Tibial nerve (tissue), 4 donors: ENCODE data around the gene BLTP1.

Experiments
- CTCF ChIP-seq, 5 experiments: fragments of 200-600 bp in 3 of 5; fragments of 450-650 bp in 2 of 5; sonication (generic) in 3 of 5; IDR thresholded peaks; one replicate each; pipeline ENCODE4 v1.5.1; 2016 to 2019; ENCODE audit warnings: antibody characterized with exemption in 5 of 5, mild to moderate bottlenecking in 3 of 5, moderate library complexity in 2 of 5
- EP300 ChIP-seq, 2 donors: sonication (generic); formaldehyde crosslinking; IDR thresholded peaks; one replicate each; pipeline ENCODE4 v1.6.1; 2017; ENCODE audit warnings: antibody characterized with exemption in 2 of 2, mild to moderate bottlenecking in 1 of 2
- POLR2A ChIP-seq, 2 donors: fragments of 450-650 bp; IDR thresholded peaks; one replicate each; pipeline ENCODE4 v1.6.1; 2017; ENCODE audit warnings: antibody characterized with exemption in 2 of 2, mild to moderate bottlenecking in 2 of 2, moderate library complexity in 2 of 2

GRCh38 chr4:122150931-122151330, 1.2 kb upstream of the BLTP1 start:
- no peak for TF ChIP-seq CTCF (IDR thresholded peaks at IDR 0.05)
- no peak for TF ChIP-seq POLR2A (IDR thresholded peaks at IDR 0.05)
- no peak for TF ChIP-seq EP300 (IDR thresholded peaks at IDR 0.05)
